Activated CD8-positive, alpha-beta memory T cell treated with anti-CD3 and anti-CD28 coated beads, Interleukin-2, amount 50 U/mL, for 1 hour (primary cell): ENCODE measurements around the gene GTF3C5.
"Not testable (repeated sequence)": the region's sequence is repeated elsewhere in the genome, so short reads cannot be mapped to it uniquely, and the experiment has no call there.

Experiments used
- DNase-seq: peaks from one replicate; pipeline ENCODE4 v3.0.0-alpha.2; 2020; ENCODE audit errors: extremely low read depth

Gene GTF3C5

GRCh38 chr9:132996526-132996925 lies 34.3 kb upstream of the GTF3C5 start:
- DNase-seq = no peak

GRCh38 chr9:132997591-132997990 lies 33.2 kb upstream of the GTF3C5 start:
- no peak for DNase-seq

- not testable (repeated sequence) for DNase-seq
These were observed 32.6 kb upstream of the GTF3C5 start for GRCh38 chr9:132998221-132998620.

- no peak for DNase-seq
These were observed 31.8 kb upstream of the GTF3C5 start for GRCh38 chr9:132998831-132999635.

- no peak for DNase-seq
These were observed 28.4 kb upstream of the GTF3C5 start for GRCh38 chr9:133002147-133003070.

- no peak for DNase-seq
These were observed 27.7 kb upstream of the GTF3C5 start for GRCh38 chr9:133003071-133003461.

- DNase-seq = no peak
These were observed 27.1 kb upstream of the GTF3C5 start for GRCh38 chr9:133003671-133004090.

- no peak for DNase-seq
These were observed 26.5 kb upstream of the GTF3C5 start for GRCh38 chr9:133004091-133004998.

GRCh38 chr9:133004999-133005760 lies 25.6 kb upstream of the GTF3C5 start:
- no peak for DNase-seq

GRCh38 chr9:133005957-133006356 lies 24.8 kb upstream of the GTF3C5 start:
- DNase-seq = no peak

GRCh38 chr9:133006731-133007352 lies 24.0 kb upstream of the GTF3C5 start:
- no peak for DNase-seq

- no peak for DNase-seq
These were observed 22.4 kb upstream of the GTF3C5 start for GRCh38 chr9:133008406-133008805.

GRCh38 chr9:133008824-133009223 lies 22.0 kb upstream of the GTF3C5 start:
- no peak for DNase-seq

- no peak for DNase-seq
These were observed 20.8 kb upstream of the GTF3C5 start for GRCh38 chr9:133009906-133010582.

- no peak for DNase-seq
These were observed 16.1 kb upstream of the GTF3C5 start for GRCh38 chr9:133014696-133015095.

GRCh38 chr9:133023117-133023890 lies 7.5 kb upstream of the GTF3C5 start:
- DNase-seq = no peak

- DNase-seq = no peak
These were observed 4.4 kb upstream of the GTF3C5 start for GRCh38 chr9:133026426-133026825.

- no peak for DNase-seq
These were observed 3.7 kb upstream of the GTF3C5 start for GRCh38 chr9:133027134-133027533.

- DNase-seq = no peak
These were observed 2.6 kb upstream of the GTF3C5 start for GRCh38 chr9:133028221-133028620.
